ENCODE measurements around the gene DDIT4L. TPM values are rescaled to one million over a fixed set of nuclear protein-coding genes. Genes with fewer than 3 reads are reported as not detected.

The DDIT4L gene
- total and polyA plus RNA-seq, 10 of the 15 experiments (the other 5 are each of a cell fraction or from before 2014, with no cell fraction given) = 0.02 to 0.08 TPM; not detected in 8

DNA sequence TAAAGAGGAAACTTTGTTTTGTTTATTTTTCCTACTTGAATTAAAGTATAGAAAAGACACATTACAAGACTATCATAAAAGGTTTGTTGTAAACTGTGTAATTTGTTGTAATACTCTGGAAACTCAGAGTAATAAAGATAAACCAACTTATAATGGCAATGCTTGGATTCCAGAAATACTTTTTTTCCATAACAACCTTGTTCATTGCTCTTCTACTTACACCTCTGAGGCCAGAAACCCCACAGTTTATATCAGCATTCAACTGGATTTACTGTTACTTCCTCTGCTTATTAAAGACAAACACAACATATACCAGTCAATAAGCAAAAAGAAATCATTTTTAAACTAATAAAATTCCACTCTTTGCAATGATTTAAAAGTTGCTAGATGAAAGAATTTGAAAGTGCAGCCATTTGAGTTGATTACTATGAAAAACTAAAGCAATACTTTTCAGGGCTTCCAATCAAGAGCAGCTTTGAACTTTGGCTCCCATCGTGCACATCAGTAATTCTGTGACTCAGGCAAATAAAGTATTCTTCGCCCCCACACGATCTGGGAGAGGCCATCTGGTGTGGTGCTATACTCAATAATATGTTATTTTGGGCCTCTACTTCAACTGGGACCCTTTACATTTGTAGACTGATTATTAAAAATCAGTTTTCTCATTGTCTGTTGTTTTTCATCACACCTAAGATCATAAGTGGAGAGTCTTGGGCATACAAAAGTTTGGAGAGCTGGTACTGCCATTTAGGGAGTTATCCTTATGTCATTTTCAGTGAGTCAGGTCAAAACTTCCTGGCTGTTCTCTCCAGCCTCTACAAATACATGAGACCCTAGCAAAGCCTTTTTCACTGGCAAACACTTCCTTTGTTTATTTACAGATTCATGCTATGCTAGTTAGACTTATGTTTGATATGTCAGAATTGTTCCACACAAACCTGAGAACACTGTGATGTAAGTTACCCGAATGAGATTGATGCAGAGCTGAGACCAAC, 20.5 kb downstream of the DDIT4L start:
- H3K27ac ChIP-seq (ENCODE audit: control insufficient read depth, insufficient read depth) = no peak overlapping the region
- WGBS (ENCODE audit: insufficient coverage, insufficient replicate concordance, low lambda C conversion rate, missing lambda C conversion rate) = 9% methylated on average over 4 of the region's 4 CpGs
- ATAC-seq (no peak), DNase-seq (ENCODE audit: low read depth, low spot score) (no peak), FAIRE-seq (no peak)
- no peaks in the 10 kb centered on the region for H3K36me3 ChIP-seq (ENCODE audit: control insufficient read depth in 2 of 2, insufficient read depth in 2 of 2, low read length in 1 of 2)
- H3K27me3 ChIP-seq (replicated peaks in 1 of 2; ENCODE audit: control insufficient read depth in 2 of 2, insufficient read depth in 2 of 2, low read length in 1 of 2) = no peaks in the 10 kb centered on the region
- no peak overlapping the region for H2AFZ ChIP-seq (ENCODE audit: control insufficient read depth, low read depth, low read length)
- H3K4me1 ChIP-seq (ENCODE audit: control insufficient read depth, insufficient read depth, low read length) = no peaks in the 10 kb centered on the region
- ChIA-PET CTCF (interaction anchor here (1.3 to 1.7 kb wide), 2 partner anchors 72 to 75 kb away, joined by 3 to 4 read pairs; no protein-coding TSS in a partner anchor), POLR2A (no interaction called here), RAD21 (ENCODE audit: unreplicated experiment) (no interaction called here), SMC1A (ENCODE audit: uncharacterized antibody, unreplicated experiment) (no interaction called here)
- no peak overlapping the region for H3K9ac ChIP-seq (ENCODE audit: control insufficient read depth, insufficient read depth, low read length)
- intact Hi-C loops (cut with micrococcal nuclease; ENCODE audit: unreplicated experiment) = no loop called here
- TF ChIP-seq PAX8 (IDR thresholded peaks at IDR 0.05) (no peak), TCF3 (IDR thresholded peaks at IDR 0.05; ENCODE audit: borderline replicate concordance, insufficient read depth, low read depth, low read length) (no peak)
- TF ChIP-seq, protein P1, sequence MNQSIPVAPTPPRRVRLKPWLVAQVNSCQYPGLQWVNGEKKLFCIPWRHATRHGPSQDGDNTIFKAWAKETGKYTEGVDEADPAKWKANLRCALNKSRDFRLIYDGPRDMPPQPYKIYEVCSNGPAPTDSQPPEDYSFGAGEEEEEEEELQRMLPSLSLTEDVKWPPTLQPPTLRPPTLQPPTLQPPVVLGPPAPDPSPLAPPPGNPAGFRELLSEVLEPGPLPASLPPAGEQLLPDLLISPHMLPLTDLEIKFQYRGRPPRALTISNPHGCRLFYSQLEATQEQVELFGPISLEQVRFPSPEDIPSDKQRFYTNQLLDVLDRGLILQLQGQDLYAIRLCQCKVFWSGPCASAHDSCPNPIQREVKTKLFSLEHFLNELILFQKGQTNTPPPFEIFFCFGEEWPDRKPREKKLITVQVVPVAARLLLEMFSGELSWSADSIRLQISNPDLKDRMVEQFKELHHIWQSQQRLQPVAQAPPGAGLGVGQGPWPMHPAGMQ (IDR thresholded peaks at IDR 0.05; ENCODE audit: borderline replicate concordance) = no peak
- TF ChIP-seq, protein P2, sequence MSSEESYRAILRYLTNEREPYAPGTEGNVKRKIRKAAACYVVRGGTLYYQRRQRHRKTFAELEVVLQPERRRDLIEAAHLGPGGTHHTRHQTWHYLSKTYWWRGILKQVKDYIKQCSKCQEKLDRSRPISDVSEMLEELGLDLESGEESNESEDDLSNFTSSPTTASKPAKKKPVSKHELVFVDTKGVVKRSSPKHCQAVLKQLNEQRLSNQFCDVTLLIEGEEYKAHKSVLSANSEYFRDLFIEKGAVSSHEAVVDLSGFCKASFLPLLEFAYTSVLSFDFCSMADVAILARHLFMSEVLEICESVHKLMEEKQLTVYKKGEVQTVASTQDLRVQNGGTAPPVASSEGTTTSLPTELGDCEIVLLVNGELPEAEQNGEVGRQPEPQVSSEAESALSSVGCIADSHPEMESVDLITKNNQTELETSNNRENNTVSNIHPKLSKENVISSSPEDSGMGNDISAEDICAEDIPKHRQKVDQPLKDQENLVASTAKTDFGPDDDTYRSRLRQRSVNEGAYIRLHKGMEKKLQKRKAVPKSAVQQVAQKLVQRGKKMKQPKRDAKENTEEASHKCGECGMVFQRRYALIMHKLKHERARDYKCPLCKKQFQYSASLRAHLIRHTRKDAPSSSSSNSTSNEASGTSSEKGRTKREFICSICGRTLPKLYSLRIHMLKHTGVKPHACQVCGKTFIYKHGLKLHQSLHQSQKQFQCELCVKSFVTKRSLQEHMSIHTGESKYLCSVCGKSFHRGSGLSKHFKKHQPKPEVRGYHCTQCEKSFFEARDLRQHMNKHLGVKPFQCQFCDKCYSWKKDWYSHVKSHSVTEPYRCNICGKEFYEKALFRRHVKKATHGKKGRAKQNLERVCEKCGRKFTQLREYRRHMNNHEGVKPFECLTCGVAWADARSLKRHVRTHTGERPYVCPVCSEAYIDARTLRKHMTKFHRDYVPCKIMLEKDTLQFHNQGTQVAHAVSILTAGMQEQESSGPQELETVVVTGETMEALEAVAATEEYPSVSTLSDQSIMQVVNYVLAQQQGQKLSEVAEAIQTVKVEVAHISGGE (CRISPR knock-in tag; IDR thresholded peaks at IDR 0.05) = no peak
- no peaks in the 10 kb centered on the region; the same call in 2 of the 3 replicates for H3K9me3 ChIP-seq (replicated peaks; ENCODE audit: control insufficient read depth, insufficient read depth, low read length)
- BruUV-seq (replicated peaks) = no TSS peak
- H3K79me2 ChIP-seq (ENCODE audit: control insufficient read depth, insufficient read depth, low read length) = no peaks in the 10 kb centered on the region
- H3K4me3 ChIP-seq = no peak overlapping the region
- H3K4me2 ChIP-seq (ENCODE audit: control insufficient read depth, insufficient read depth) = no peak overlapping the region
- H4K20me1 ChIP-seq (ENCODE audit: control insufficient read depth, insufficient read depth) = no peaks in the 10 kb centered on the region
- in situ Hi-C loops (cut with MboI) = no loop called here
